Thoracic aorta (tissue), 2 donors: ENCODE measurements around the gene ATP2A3. TPM values are rescaled to one million over a fixed set of nuclear protein-coding genes. Genes with fewer than 3 reads are reported as not detected.

Source experiments
- ATAC-seq: fragments of 150-250 bp; one replicate; pipeline ENCODE4 v1.8.0; 2017; ENCODE audit warnings: low read depth; ENCODE audit not compliant: insufficient number of reproducible peaks, low FRiP score
- DNase-seq: peaks from one replicate; pipeline ENCODE4 v3.0.0-alpha.2; 2020; ENCODE audit warnings: low spot score
- H3K27ac ChIP-seq, 2 donors: fragments of 200-600 bp; sonication (generic); 1 replicate in 1 of 2; 2 replicates in 1 of 2; pipeline ENCODE4 v1.5.1; 2016; ENCODE audit warnings: mild to moderate bottlenecking in 2 of 2, moderate library complexity in 2 of 2
- H3K27me3 ChIP-seq: fragments of 200-600 bp; sonication (generic); replicated peaks from 2 replicates; pipeline ENCODE4 v1.6.0; 2016; ENCODE audit warnings: mild to moderate bottlenecking; ENCODE audit not compliant: insufficient read depth
- H3K36me3 ChIP-seq: fragments of 200-600 bp; sonication (generic); one replicate; pipeline ENCODE4 v1.5.1; 2016
- H3K4me1 ChIP-seq, 2 donors: fragments of 200-600 bp; sonication (generic); 1 replicate in 1 of 2; 2 replicates in 1 of 2; pipeline versions ENCODE4 v1.5.1 to v1.6.0; 2016; ENCODE audit warnings: low read depth in 2 of 2, mild to moderate bottlenecking in 1 of 2; ENCODE audit not compliant: control insufficient read depth in 1 of 2
- H3K4me3 ChIP-seq: fragments of 200-600 bp; sonication (generic); 2 replicates; pipeline ENCODE4 v1.5.1; 2016; ENCODE audit warnings: mild to moderate bottlenecking
- H3K9me3 ChIP-seq: fragments of 200-600 bp; sonication (generic); 2 replicates; pipeline ENCODE4 v1.5.1; 2016
- CTCF ChIP-seq: fragments of 200-600 bp; sonication (generic); IDR thresholded peaks from one replicate; pipeline ENCODE4 v1.5.1; 2019; ENCODE audit warnings: antibody characterized with exemption
- total RNA-seq, 2 donors: library from RNA; depleted of rRNA; stranded (reverse); fragments of >200 nt; gene quantifications; one replicate each; pipeline versions ENCODE4 v1.1.0 to v1.2.3, GENCODE V29; 2016

ATP2A3 gene
- total RNA-seq, 2 donors from 2014 or later, result 37.2 to 50.4 TPM

GRCh38 chr17:3962217-3962964, 1.8 kb downstream of the ATP2A3 start:
- no peaks in the 10 kb centered on the region for H3K36me3 ChIP-seq
- no peaks in the 10 kb centered on the region for H3K9me3 ChIP-seq
- peak overlapping the region; percentile 84 for H3K4me3 ChIP-seq
- no peak overlapping the region for H3K27ac ChIP-seq
- no peak for DNase-seq
- no peak for TF ChIP-seq CTCF
- H3K4me1 ChIP-seq, result peaks cover 18 to 54% of the 10 kb centered on the region in 2 donors
- no peaks in the 10 kb centered on the region for H3K27me3 ChIP-seq
- ATAC-seq, result no peak

- no peak for TF ChIP-seq CTCF
- Histone ChIP-seq H3K36me3 (no peaks in the 10 kb centered on the region), H3K9me3 (no peaks in the 10 kb centered on the region), H3K4me3 (no peak overlapping the region), H3K27ac (no peak overlapping the region), H3K27me3 (no peaks in the 10 kb centered on the region), H3K4me1 (peaks cover 18 to 54% of the 10 kb centered on the region in 2 donors)
- no peak for ATAC-seq
- no peak for DNase-seq
These were observed 2.6 kb downstream of the ATP2A3 start for GRCh38 chr17:3961564-3962047.

GRCh38 chr17:3960764-3961163, 3.5 kb downstream of the ATP2A3 start:
- DNase-seq (no peak), ATAC-seq (no peak)
- no peaks in the 10 kb centered on the region for H3K27me3 ChIP-seq
- H3K4me3 ChIP-seq, result no peak overlapping the region
- peaks cover 18 to 54% of the 10 kb centered on the region in 2 donors for H3K4me1 ChIP-seq
- H3K27ac ChIP-seq, result no peak overlapping the region
- no peaks in the 10 kb centered on the region for H3K36me3 ChIP-seq
- TF ChIP-seq CTCF, result no peak
- no peaks in the 10 kb centered on the region for H3K9me3 ChIP-seq

GRCh38 chr17:3959921-3960601, 4.2 kb downstream of the ATP2A3 start:
- no peak for ATAC-seq
- no peak for TF ChIP-seq CTCF
- Histone ChIP-seq H3K27me3 (no peaks in the 10 kb centered on the region), H3K4me3 (no peak overlapping the region), H3K36me3 (no peaks in the 10 kb centered on the region), H3K9me3 (no peaks in the 10 kb centered on the region), H3K4me1 (peaks cover 13 to 54% of the 10 kb centered on the region in 2 donors), H3K27ac (peak overlapping the region in 1 of 2 donors; percentile 37)
- no peak for DNase-seq

GRCh38 chr17:3959295-3959899, 4.8 kb downstream of the ATP2A3 start:
- Histone ChIP-seq H3K27me3 (no peaks in the 10 kb centered on the region), H3K9me3 (no peaks in the 10 kb centered on the region), H3K4me1 (peaks cover 13 to 58% of the 10 kb centered on the region in 2 donors), H3K4me3 (no peak overlapping the region), H3K27ac (peak overlapping the region in 1 of 2 donors; percentile 37), H3K36me3 (no peaks in the 10 kb centered on the region)
- no peak for TF ChIP-seq CTCF
- DNase-seq (no peak), ATAC-seq (no peak)
